Memory B cell (primary cell): ENCODE results near the gene EHD1.

Experiments
- ATAC-seq: fragments of 150-1000 bp; cut with Tn5 transposase; 2 replicates; pipeline ENCODE4 v1.10.0; 2021; ENCODE audit warnings: low read depth, mild to moderate bottlenecking, moderate library complexity
- DNase-seq, 2 donors: peaks; one replicate each; pipeline ENCODE4 v3.0.0; 2022; ENCODE audit warnings: low spot score in 2 of 2
- H3K27ac Mint-ChIP-seq: one replicate; pipeline ENCODE4 v1.8.0; 2022; ENCODE audit warnings: mild to moderate bottlenecking, moderate library complexity, mixed read lengths
- H3K27me3 Mint-ChIP-seq: one replicate; pipeline ENCODE4 v1.8.0; 2022; ENCODE audit warnings: mixed read lengths
- H3K36me3 Mint-ChIP-seq: one replicate; pipeline ENCODE4 v1.8.0; 2022; ENCODE audit warnings: mild to moderate bottlenecking, mixed read lengths
- H3K4me1 Mint-ChIP-seq: one replicate; pipeline ENCODE4 v1.8.0; 2022; ENCODE audit warnings: mixed read lengths
- H3K4me3 Mint-ChIP-seq: one replicate; pipeline ENCODE4 v1.8.0; 2022; ENCODE audit warnings: mild to moderate bottlenecking, moderate library complexity, mixed read lengths
- H3K9me3 Mint-ChIP-seq: one replicate; pipeline ENCODE4 v1.8.0; 2022; ENCODE audit warnings: mixed read lengths

The EHD1 gene

DNA sequence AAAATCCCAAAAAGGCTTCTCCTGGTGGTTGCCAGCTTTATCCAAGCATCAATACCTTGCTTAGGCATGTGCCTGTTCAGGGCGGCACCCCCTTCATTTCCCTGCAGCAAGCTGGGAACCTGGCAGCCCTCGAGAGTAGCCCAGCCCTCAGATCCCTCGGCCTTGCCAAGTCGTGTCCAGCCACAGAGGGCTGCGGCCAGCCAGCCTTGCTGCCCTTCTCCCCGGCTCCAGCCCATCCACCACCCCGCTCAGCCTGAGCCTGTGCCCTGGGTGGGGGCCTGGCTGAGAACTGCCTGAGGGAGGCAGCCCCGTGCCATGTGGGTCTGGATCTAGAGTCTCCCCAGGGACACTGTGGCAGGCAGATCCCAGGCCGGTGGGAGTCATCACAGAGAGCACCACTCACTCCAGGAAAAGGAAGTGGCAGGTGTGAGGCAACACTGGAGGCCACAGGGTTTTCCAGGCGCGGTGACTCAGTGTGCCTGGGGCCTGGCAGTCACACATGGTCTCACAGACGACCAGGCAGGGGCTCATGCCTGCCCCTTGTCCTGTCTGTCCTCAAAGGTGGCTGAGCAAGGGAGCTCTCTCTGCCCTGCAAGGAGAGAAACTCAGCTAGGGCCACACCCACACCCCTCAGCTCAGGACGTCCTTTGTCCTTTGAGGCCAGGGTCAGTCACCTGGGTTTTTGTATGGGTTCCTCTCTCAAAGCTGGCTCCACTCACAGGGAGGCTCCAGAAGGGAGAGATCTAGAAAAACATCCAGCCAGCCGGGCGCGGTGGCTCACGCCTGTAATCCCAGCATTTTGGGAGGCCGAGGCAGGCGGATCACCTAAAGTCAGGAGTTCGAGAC is 21.8 kb downstream of the EHD1 start:
- peak overlapping the region; percentile 89 for H3K27ac Mint-ChIP-seq
- DNase-seq (no peak), ATAC-seq (no peak)
- H3K36me3 Mint-ChIP-seq, result peaks cover 14% of the 10 kb centered on the region
- H3K9me3 Mint-ChIP-seq, result no peaks in the 10 kb centered on the region
- peak overlapping the region; percentile 27 for H3K4me3 Mint-ChIP-seq
- peaks cover 70% of the 10 kb centered on the region for H3K4me1 Mint-ChIP-seq
- H3K27me3 Mint-ChIP-seq, result no peaks in the 10 kb centered on the region

GRCh38 chr11:64855596-64856304 is 22.7 kb downstream of the EHD1 start:
- Mint-ChIP-seq H3K27me3 (no peaks in the 10 kb centered on the region), H3K4me1 (peaks cover 73% of the 10 kb centered on the region), H3K27ac (peak overlapping the region; percentile 89), H3K4me3 (peak overlapping the region; percentile 63), H3K36me3 (peaks cover 14% of the 10 kb centered on the region), H3K9me3 (no peaks in the 10 kb centered on the region)
- no peak for DNase-seq
- ATAC-seq, result no peak

GRCh38 chr11:64854534-64855502 is 23.6 kb downstream of the EHD1 start:
- Mint-ChIP-seq H3K27ac (peak overlapping the region; percentile 97), H3K4me3 (peak overlapping the region; percentile 63), H3K36me3 (peaks cover 12% of the 10 kb centered on the region), H3K4me1 (peaks cover 67% of the 10 kb centered on the region), H3K27me3 (no peaks in the 10 kb centered on the region), H3K9me3 (no peaks in the 10 kb centered on the region)
- DNase-seq, result no peak
- ATAC-seq, result no peak

DNA sequence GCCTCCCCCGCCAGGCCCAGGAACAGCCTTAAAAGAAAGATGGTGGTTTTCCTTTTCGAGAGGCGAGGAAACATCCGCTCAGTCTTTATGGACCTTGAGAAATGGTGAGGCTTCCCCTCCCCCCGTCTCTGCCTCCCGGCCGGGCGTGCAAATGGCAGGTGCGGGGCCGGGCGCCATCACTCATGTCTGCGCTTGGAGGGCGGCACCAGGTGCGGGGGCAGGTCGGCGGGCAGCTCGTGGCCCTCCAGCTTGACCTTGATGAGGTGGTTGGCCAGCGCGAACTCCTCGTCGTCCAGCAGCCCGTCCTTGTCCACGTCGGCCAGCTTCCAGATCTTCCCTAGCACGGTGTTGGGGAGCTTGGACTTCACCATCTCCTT is 24.3 kb downstream of the EHD1 start:
- peaks cover 12% of the 10 kb centered on the region for H3K36me3 Mint-ChIP-seq
- peaks cover 64% of the 10 kb centered on the region for H3K4me1 Mint-ChIP-seq
- no peaks in the 10 kb centered on the region for H3K9me3 Mint-ChIP-seq
- ATAC-seq (no peak), DNase-seq (no peak)
- H3K4me3 Mint-ChIP-seq, result peak overlapping the region; percentile 49
- H3K27me3 Mint-ChIP-seq, result no peaks in the 10 kb centered on the region
- H3K27ac Mint-ChIP-seq, result peak overlapping the region; percentile 97

DNA sequence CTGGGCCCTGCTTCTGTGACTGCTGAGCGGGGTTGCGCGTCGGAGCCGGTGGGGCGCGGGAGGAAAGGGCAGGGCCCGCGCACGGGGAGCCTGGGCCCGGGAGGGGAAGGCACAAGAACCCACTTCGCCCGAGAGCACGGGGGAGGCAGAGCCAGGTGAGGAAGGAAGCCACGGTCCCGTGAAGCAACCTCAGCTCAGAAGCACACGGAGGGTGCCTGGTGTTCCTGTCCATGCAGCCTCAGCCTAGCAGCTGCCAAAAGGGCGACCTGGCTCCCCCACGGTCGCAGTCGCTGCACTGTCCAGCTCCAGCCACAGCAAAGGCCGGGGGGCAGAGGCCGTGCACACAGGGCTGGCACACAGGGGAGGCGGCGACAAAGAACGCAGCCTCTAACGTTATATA is 24.7 kb downstream of the EHD1 start:
- ATAC-seq (peak; percentile 3), DNase-seq (no peak)
- Mint-ChIP-seq H3K27me3 (no peaks in the 10 kb centered on the region), H3K4me1 (peaks cover 63% of the 10 kb centered on the region), H3K4me3 (peak overlapping the region; percentile 65), H3K36me3 (peaks cover 12% of the 10 kb centered on the region), H3K27ac (peak overlapping the region; percentile 97), H3K9me3 (no peaks in the 10 kb centered on the region)

DNA sequence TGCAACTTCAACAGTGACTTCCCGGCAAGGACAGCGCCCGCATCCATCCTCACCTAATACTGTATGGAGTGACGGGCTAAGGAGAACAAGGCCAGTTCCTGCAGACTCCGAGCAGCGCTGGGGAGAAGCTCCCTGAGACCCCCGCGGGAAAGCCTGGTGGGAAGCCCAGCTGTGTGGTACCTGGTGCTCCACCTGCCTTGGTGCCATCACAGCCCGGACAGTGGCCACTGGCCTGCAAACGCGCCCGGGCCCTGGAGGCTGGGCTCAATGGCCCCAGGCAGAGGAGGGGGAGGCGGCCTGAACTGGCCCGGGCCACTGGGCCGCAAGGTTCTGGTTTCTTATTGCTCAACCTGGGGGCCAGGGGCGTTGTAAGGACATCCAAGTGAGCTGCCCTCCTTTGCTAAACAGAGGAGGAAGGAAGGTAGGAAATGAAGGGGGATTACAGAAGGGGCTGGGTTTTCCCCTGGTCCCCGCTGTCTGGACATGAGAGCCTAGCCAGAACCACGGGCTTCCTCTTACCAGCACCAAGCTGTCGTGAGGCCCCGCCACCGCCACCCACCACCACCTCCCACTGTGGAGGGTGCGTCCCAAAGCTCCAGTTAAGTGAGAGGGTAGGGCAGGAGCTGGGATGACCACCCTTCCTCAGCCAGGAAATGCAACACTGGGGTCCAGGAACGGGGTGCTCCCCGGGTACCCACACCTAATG is 25.5 kb downstream of the EHD1 start:
- no peaks in the 10 kb centered on the region for H3K9me3 Mint-ChIP-seq
- H3K36me3 Mint-ChIP-seq, result peaks cover 12% of the 10 kb centered on the region
- DNase-seq (no peak), ATAC-seq (peak; percentile 1)
- peaks cover 67% of the 10 kb centered on the region for H3K4me1 Mint-ChIP-seq
- H3K27me3 Mint-ChIP-seq, result no peaks in the 10 kb centered on the region
- peak overlapping the region; percentile 97 for H3K27ac Mint-ChIP-seq
- H3K4me3 Mint-ChIP-seq, result peak overlapping the region; percentile 65

DNA sequence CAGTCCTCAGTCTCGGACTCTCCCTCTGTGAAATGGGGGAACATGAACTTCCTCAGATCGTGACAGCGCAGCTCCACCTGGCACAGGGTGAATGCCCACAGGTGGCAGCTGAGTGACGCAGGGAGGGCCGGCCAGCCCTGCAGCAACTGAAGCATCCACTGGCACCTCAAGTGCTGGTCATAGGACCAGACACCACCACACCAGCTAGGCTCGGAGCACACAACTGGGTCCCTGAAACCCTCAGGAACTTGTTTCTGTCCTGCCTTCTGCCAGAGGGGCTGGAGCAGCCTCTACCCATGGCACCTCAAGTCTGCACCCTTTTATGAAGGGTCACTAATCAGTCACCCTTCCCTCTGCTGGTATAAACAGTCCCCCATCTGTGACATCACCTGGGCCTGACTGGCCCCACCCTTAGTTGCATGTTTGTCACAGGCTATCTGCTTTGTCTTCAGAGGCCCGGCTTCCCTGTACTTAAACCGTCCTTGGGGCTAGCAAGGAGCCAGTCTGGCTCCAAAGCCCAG is 26.5 kb downstream of the EHD1 start:
- Mint-ChIP-seq H3K4me1 (peaks cover 71% of the 10 kb centered on the region), H3K9me3 (no peaks in the 10 kb centered on the region), H3K4me3 (peak overlapping the region; percentile 65), H3K36me3 (peaks cover 12% of the 10 kb centered on the region), H3K27me3 (no peaks in the 10 kb centered on the region), H3K27ac (peak overlapping the region; percentile 97)
- DNase-seq, result peak; percentile 72 to 74
- ATAC-seq, result peak; percentile 61

DNA sequence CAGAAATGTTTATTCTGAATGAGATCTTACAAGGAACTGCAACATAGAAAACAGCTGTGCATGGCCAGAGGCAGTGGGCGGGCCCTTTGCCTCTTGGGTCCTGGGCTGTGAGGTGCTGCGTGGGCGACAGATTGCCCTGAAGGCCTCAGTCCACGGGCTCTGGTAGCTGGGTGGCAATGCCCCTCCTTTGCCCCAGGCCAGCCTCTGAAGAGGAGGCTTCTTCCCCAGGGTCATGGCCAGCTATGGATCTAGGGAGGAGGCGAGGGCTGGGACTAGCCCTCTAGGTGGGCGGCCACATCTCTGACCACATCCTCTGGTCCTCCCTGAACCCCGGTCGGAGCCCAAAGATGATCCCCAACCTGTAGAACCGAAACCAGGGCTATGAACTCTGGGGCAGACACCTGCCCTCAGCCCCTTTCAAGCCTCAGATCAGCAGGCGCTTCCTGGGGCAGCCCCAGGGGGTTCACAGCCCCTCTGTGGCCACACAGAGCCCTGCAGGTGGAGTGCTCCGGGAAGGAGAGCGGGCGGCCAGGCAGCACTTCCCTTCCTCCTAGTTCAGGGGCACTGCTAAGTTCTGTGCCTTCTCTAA is 27.3 kb downstream of the EHD1 start:
- H3K4me3 Mint-ChIP-seq, result peak overlapping the region; percentile 65
- H3K36me3 Mint-ChIP-seq, result peaks cover 12% of the 10 kb centered on the region
- H3K27me3 Mint-ChIP-seq, result no peaks in the 10 kb centered on the region
- peak; percentile 65 for ATAC-seq
- no peaks in the 10 kb centered on the region for H3K9me3 Mint-ChIP-seq
- H3K27ac Mint-ChIP-seq, result peak overlapping the region; percentile 97
- H3K4me1 Mint-ChIP-seq, result peaks cover 64% of the 10 kb centered on the region
- DNase-seq, result peak; percentile 76 to 83

DNA sequence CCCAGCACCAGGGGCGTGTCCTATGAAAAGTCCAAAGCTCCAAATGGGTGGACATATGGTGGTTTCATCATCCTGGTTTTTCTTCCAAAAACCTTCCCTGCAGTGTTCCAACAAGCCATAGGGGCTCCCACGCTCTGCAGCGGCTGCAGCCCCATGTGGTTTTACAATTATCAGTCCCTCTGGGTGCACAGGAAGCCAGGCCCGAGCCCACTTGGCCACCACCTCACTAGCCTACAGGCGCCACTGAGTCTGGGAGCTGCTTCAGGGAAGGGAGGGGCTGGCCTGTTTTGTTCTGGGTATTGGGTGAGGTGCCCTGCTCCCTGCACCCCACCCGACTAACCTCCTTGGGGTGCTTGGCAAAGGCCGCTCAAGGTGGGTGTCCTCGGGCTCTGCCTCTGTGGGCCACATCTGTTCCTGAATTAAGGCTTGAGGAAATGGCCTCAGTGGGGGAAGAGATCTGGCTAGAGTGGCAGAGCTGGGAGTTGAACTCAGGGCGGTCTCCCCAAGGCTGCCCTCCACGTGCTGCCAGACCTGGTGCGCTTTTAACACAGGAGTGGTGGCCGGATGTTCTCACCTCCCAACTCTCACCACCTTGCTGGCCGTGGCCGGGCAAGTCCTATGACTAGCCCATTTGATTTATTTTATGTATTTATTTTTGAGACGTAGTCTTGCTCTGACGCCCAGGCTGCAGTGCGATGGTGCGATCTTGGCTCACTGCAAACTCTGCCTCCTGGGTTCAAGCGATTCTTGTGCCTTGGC is 28.6 kb downstream of the EHD1 start:
- peak overlapping the region; percentile 11 for H3K4me3 Mint-ChIP-seq
- peak overlapping the region; percentile 97 for H3K27ac Mint-ChIP-seq
- ATAC-seq, result no peak
- no peak for DNase-seq
- H3K27me3 Mint-ChIP-seq, result no peaks in the 10 kb centered on the region
- peaks cover 6% of the 10 kb centered on the region for H3K36me3 Mint-ChIP-seq
- H3K9me3 Mint-ChIP-seq, result no peaks in the 10 kb centered on the region
- peaks cover 56% of the 10 kb centered on the region for H3K4me1 Mint-ChIP-seq

DNA sequence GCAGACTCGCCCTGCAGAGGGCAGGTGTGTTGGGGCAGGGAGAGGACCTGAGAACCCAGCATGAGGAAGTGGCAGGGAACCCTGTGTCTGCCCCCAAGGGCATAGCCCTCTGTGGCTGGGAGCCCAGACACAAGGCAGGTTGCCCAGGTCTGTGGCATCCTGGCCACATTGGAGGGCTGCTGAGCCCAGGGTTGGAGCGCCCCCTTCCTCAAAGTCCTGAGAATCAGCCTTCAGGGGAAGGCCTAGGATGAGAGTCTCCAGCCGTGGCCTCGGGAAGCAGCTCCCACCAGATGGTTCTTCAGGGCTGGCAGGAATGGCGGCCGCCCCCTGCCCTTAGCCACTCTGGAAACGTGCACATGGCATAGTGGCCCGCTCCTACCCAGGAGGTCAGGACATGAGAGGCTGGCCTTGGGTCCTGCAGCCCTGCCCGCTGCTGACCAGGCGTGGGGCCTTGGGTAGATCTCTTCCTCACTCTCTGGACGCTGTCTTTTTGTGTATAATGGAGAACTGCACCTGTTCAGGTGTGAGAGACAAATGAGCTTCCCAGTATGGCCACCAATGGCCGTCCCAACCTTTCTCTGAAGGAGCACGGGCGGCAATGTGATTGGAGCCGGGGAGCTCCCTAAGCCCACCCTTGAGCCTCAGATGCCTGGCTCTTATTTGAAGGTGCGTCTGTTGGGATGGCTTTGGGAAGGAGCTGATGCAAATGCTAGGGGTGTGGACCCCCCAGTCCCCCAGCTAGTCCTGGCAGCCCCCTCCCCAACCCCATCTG is 29.4 kb downstream of the EHD1 start:
- ATAC-seq (peak; percentile 32), DNase-seq (peak; percentile 64 to 70)
- H3K4me1 Mint-ChIP-seq, result peaks cover 51% of the 10 kb centered on the region
- peak overlapping the region; percentile 74 for H3K4me3 Mint-ChIP-seq
- H3K27me3 Mint-ChIP-seq, result no peaks in the 10 kb centered on the region
- H3K27ac Mint-ChIP-seq, result peak overlapping the region; percentile 80
- H3K9me3 Mint-ChIP-seq, result no peaks in the 10 kb centered on the region
- peaks cover 3% of the 10 kb centered on the region for H3K36me3 Mint-ChIP-seq

DNA sequence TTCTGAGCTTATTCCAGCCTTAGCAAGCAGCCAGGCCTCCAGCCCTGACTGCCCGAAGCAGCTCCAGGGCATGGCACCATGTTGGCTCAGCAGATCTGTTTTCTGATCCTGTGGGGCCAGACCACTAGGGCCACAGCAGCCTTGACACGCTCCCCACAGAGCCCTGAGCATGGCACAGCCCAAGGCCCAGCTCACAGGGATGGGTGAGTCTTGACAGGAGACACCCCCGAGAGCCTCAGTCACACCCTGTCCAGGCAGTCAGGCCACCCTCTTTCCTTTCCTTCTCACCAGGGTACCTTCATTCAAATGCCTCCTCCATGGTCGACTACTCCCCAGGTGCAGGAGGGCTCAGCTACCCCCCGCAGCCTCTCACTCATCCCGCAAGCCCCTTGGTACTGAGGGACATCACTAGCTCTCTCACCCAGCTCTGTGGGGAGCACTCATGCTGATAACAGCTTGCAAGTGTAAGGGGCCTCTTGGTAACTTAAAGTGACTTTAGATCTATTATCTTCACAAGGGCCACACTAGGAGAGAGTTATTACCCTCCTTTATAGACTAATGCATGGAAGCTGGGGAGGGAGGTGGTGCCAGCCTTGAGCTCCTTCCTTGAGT is 30.1 kb downstream of the EHD1 start:
- peak overlapping the region; percentile 80 for H3K27ac Mint-ChIP-seq
- peak overlapping the region; percentile 74 for H3K4me3 Mint-ChIP-seq
- ATAC-seq (no peak), DNase-seq (no peak)
- no peaks in the 10 kb centered on the region for H3K9me3 Mint-ChIP-seq
- peaks cover 2% of the 10 kb centered on the region for H3K36me3 Mint-ChIP-seq
- no peaks in the 10 kb centered on the region for H3K27me3 Mint-ChIP-seq
- H3K4me1 Mint-ChIP-seq, result peaks cover 51% of the 10 kb centered on the region
